HG03575 (cell line): ENCODE results near the gene OR51G1.
"Not testable (repeated sequence)": the region's sequence is repeated elsewhere in the genome, so short reads cannot be mapped to it uniquely, and the experiment has no call there.

Experiments
- ATAC-seq: cut with Tn5 transposase; IDR thresholded peaks from one replicate; pipeline ENCODE4 v1.9.1; 2021; ENCODE audit not compliant: unreplicated experiment, insufficient number of reproducible peaks, low FRiP score; ENCODE audit errors: extremely low read depth

Gene OR51G1

GRCh38 chr11:4924239-4924638, at the start of gene OR51G1:
TSS of gene OR51G1 (minus strand) at chr11:4924339. CDS start at chr11:4924339, 0 bp downstream.
- ATAC-seq, result no peak

- no peak for ATAC-seq
Measured at GRCh38 chr11:4962816-4963215, 38.7 kb upstream of the OR51G1 start.

- no peak for ATAC-seq
Measured at GRCh38 chr11:4960877-4961276, 36.7 kb upstream of the OR51G1 start.

GRCh38 chr11:4957396-4957795, 33.3 kb upstream of the OR51G1 start:
- no peak for ATAC-seq

- not testable (repeated sequence) for ATAC-seq
Measured at GRCh38 chr11:4955613-4956012, 31.5 kb upstream of the OR51G1 start, which contains the start of gene OR51A2. TSS of gene OR51A2 (minus strand) at chr11:4955713. CDS start at chr11:4955713, 0 bp downstream.

- no peak for ATAC-seq
Measured at GRCh38 chr11:4947505-4947904, 23.4 kb upstream of the OR51G1 start, which contains the start of gene OR51A4. TSS of gene OR51A4 (minus strand) at chr11:4947605. CDS start at chr11:4947100, 505 bp downstream.

GRCh38 chr11:4936745-4937144, 12.6 kb upstream of the OR51G1 start:
- no peak for ATAC-seq

- no peak for ATAC-seq
Measured at GRCh38 chr11:4932751-4933150, 8.6 kb upstream of the OR51G1 start.

- ATAC-seq, result no peak
Measured at GRCh38 chr11:4926608-4927007, 2.5 kb upstream of the OR51G1 start.

GRCh38 chr11:4922304-4922703, 1.8 kb downstream of the OR51G1 start:
- no peak for ATAC-seq

- ATAC-seq, result no peak
Measured at GRCh38 chr11:4921796-4922195, 2.3 kb downstream of the OR51G1 start.

GRCh38 chr11:4919250-4919649, 4.9 kb downstream of the OR51G1 start, which contains the start of gene OR51G2:
TSS of gene OR51G2 (minus strand) at chr11:4919350. CDS start at chr11:4915663, 3,687 bp downstream.
- ATAC-seq, result no peak

- ATAC-seq, result no peak
Measured at GRCh38 chr11:4916581-4916980, 7.6 kb downstream of the OR51G1 start.

- ATAC-seq, result no peak
Measured at GRCh38 chr11:4903484-4903883, 20.7 kb downstream of the OR51G1 start, which contains the start of gene OR51A7. TSS of gene OR51A7 (plus strand) at chr11:4903783. CDS start at chr11:4907370, 3,587 bp downstream.

GRCh38 chr11:4891996-4892640, 32.0 kb downstream of the OR51G1 start:
- no peak for ATAC-seq

- ATAC-seq, result no peak
Measured at GRCh38 chr11:4890279-4890678, 33.9 kb downstream of the OR51G1 start.

- no peak for ATAC-seq
Measured at GRCh38 chr11:4887591-4887990, 36.5 kb downstream of the OR51G1 start.

GRCh38 chr11:4886186-4886585, 38.0 kb downstream of the OR51G1 start:
- no peak for ATAC-seq

GRCh38 chr11:4884361-4884760, 39.8 kb downstream of the OR51G1 start:
- ATAC-seq, result no peak

GRCh38 chr11:4882543-4882942, 41.6 kb downstream of the OR51G1 start:
- ATAC-seq, result no peak
